Ishikawa (cell line): ENCODE data around the gene GLT6D1.

Source experiments
- CEBPB ChIP-seq: IDR thresholded peaks from 2 replicates; pipeline ENCODE4 v1.6.1; 2012
- EP300 ChIP-seq: IDR thresholded peaks from 2 replicates; pipeline ENCODE4 v1.6.1; 2012; ENCODE audit warnings: borderline replicate concordance
- FOXM1 ChIP-seq: IDR thresholded peaks from 2 replicates; pipeline ENCODE4 v1.6.1; 2012; ENCODE audit warnings: low read depth, borderline replicate concordance
- MAX ChIP-seq: IDR thresholded peaks from 2 replicates; pipeline ENCODE4 v1.6.1; 2012
- TCF12 ChIP-seq: IDR thresholded peaks from 2 replicates; pipeline ENCODE4 v1.6.1; 2012; ENCODE audit warnings: low read depth
- TEAD4 ChIP-seq: IDR thresholded peaks from 2 replicates; pipeline ENCODE4 v1.6.1; 2012
- YY1 ChIP-seq: IDR thresholded peaks from 2 replicates; pipeline ENCODE4 v1.6.1; 2012; ENCODE audit warnings: low read depth

DNA sequence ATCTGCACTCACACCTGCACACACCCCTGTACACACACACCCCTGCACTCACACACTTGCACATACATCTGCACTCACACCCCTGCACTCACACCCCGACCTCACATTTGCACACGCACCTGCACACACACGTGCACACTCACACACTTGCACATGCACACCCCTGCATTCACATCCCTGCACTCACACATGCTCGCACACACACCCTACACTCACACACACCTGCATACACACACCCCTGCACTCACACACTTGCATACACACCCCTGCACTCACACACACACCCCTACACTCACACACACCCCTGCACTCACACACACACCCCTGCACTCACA, 27.5 kb downstream of the GLT6D1 start:
- TF ChIP-seq TCF12, result no peak
- no peak for TF ChIP-seq EP300
- no peak for TF ChIP-seq CEBPB
- no peak for TF ChIP-seq TEAD4
- no peak for TF ChIP-seq FOXM1
- no peak for TF ChIP-seq YY1
- no peak for TF ChIP-seq MAX
